ENCODE data around the gene LY86. TPM values are rescaled to one million over a fixed set of nuclear protein-coding genes. Genes with fewer than 3 reads are reported as not detected.

The LY86 gene
- total and polyA plus RNA-seq, 2 of the 13 experiments (the other 11 are each of a cell fraction or from before 2014, with no cell fraction given), result not detected

DNA sequence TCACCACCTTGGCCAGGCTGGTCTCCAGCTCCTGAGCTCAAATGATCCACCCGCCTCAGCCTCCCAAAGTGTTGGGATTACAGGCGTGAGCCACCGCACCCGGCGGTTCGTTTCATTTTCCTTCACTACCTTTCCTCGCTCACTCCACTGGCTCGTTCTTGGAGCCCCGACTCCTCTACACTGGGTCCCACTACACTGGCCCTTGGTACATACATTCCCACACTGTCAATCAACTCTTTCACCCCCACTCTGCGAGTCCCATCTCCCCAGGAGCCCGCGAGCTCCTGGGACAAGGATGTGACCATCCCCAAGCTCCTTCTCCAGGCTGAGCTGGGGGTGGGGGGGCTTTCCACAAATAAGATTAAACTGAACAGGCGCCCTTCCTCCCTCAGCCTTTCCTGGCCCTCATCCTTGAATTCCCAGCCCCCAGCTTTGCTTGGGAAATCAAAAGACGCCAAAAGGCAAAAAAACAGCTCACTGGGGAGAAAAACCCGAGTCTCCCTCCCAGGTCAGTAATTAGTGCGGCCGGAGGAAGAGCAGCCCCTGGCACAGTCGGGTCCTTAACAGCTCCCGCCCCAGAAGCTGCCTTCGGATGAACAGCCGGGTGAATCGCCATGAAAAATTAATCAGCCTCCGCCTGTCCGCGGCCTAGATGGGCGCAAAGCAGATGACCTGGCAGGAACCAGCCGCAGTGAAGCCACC, 42.8 kb upstream of the LY86 start (continued):
- TF ChIP-seq, protein P1, sequence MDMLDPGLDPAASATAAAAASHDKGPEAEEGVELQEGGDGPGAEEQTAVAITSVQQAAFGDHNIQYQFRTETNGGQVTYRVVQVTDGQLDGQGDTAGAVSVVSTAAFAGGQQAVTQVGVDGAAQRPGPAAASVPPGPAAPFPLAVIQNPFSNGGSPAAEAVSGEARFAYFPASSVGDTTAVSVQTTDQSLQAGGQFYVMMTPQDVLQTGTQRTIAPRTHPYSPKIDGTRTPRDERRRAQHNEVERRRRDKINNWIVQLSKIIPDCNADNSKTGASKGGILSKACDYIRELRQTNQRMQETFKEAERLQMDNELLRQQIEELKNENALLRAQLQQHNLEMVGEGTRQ (IDR thresholded peaks at IDR 0.05; ENCODE audit: low read depth, low read length), result no peak
- TF ChIP-seq, protein P1 (CRISPR knock-in tag; IDR thresholded peaks at IDR 0.05; ENCODE audit: borderline replicate concordance), result no peak
- TF ChIP-seq GMEB1 (CRISPR knock-in tag; IDR thresholded peaks at IDR 0.05; ENCODE audit: borderline replicate concordance), result no peak
- no peak for TF ChIP-seq SETDB1 (CRISPR knock-in tag; IDR thresholded peaks at IDR 0.05; ENCODE audit: borderline replicate concordance)
- TF ChIP-seq, protein P2, sequence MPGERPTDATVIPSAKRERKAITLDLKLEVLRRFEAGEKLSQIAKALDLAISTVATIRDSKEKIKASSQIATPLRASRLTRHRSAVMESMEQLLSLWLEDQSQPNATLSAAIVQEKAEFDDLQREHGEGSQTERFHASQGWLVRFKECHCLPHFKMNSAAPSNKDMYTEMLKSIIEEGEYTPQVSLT (CRISPR knock-in tag; IDR thresholded peaks at IDR 0.05; ENCODE audit: borderline replicate concordance, low read depth), result no peak
